GM21526 (cell line): ENCODE results near the gene TMX2.
"Not testable (repeated sequence)": the region's sequence is repeated elsewhere in the genome, so short reads cannot be mapped to it uniquely, and the experiment has no call there.

Experiments
- ATAC-seq: cut with Tn5 transposase; IDR thresholded peaks from one replicate; pipeline ENCODE4 v1.9.1; 2021; ENCODE audit warnings: moderate library complexity; ENCODE audit not compliant: unreplicated experiment, low FRiP score

Gene TMX2

DNA sequence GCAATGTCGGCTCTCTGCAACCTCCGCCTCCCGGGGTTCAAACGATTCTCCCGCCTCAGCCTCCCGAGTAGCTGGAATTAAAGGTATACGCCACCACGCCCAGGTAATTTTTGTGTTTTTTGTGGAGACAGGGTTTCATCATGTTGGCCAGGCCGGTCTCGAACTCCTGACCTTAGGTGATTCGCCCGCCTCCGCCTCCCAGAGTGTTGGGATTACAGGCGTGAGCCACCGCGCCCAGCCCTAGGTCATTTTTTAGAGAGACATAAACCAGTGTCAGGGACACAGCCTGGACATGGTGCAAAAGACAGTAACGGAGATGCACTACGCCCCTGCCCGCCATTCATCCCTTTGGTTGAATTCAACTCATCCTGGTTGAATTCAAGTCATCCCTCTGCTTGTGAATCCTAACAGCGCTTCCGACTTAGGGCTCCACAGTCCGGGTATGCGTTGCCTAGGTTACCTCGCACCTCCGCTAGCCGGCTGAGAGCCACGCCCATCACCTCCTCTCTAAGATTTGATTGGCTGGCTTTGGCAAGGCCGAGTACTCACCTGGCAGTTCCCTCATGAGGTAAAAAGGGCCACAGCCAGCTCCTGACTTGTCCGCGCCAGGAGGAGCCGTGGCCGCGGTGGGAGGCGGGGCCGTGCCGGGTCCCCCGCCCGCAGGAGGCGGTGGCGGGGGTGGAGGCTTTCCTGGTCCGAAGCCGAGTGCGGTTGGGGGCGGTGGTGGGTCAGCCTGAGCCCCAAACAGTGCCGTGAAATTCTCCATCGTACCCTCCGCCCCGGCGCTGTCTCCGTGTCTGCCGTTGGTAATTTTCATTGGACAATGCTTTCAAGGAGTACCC lies 758 bp upstream of the TMX2 start, which contains the start of gene MED19:
TSS of gene MED19 (minus strand) at position 802 of the 842 bp plus-strand sequence. CDS start at position 766, 36 bp downstream.
- peak; percentile 47 for ATAC-seq

DNA sequence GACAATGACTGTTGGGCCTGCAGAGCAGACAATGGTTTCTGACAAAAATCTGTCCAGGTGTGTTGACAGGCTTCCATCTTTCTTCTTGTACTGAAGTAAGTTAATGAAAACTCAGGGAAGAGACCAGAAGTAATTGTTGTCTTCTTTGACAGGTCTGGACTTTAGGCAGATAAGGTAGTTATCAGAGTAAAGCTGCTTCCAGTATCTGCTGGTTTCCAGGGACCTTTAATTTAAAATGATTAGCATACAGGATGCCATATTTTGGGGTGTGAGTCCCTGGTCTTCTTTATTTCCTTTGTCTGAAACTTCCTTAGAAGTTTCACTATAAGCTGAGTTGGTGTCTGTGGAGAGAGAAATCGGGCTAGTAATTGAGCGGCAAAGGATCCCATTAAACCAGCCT lies 1.4 kb downstream of the TMX2 start:
- ATAC-seq: no peak

DNA sequence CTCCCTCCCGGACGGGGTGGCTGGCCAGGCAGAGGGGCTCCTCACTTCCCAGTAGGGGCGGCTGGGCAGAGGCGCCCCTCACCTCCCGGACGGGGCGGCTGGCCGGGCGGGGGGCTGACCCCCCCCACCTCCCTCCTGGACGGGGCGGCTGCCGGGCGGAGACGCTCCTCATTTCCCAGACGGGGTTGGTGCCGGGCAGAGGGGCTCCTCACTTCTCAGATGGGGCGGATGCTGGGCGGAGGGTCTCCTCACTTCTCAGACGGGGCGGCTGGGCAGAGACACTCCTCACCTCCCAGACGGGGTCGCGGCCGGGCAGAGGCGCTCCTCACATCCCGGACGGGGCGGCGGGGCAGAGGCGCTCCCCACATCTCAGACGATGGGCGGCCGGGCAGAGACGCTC lies 4.3 kb downstream of the TMX2 start:
- ATAC-seq: not testable (repeated sequence)

DNA sequence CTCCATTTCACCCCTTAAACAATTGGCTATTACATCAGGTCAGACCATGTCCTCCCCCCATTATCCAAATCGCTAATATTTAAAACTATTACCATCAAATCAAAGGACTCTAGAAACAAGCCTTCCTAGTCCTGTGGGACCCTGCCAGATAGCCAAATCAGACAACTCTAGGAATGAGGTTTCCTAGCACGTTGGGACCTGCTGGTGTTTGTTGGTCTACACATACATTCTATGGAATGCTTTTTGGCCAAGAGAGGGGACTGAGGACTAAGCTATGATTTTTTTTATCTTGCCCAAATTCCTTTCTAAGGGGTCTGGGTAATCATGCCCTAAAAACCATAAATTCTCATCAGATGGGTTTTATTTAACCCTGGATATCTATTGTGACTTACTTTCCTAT lies 14.8 kb downstream of the TMX2 start:
- ATAC-seq: no peak

DNA sequence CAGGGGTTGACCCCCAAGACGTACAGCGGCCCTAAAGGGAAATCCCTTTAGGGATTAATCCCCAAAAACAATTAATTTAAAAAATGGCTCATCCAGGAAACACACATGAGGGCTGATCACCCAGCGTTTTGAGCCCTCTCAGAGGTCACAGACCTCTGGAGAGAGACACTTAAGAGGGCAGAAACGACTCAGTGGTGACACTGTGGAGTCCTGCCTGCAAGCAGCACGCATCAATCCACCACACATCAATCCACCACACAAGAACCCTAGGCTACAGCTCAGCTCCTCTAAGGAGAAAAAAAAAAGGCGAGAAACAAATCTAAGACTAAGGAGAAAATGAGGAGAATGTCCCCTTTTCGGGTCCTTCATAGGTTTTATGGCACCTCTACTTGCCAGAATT lies 16.4 kb downstream of the TMX2 start:
- no peak for ATAC-seq

DNA sequence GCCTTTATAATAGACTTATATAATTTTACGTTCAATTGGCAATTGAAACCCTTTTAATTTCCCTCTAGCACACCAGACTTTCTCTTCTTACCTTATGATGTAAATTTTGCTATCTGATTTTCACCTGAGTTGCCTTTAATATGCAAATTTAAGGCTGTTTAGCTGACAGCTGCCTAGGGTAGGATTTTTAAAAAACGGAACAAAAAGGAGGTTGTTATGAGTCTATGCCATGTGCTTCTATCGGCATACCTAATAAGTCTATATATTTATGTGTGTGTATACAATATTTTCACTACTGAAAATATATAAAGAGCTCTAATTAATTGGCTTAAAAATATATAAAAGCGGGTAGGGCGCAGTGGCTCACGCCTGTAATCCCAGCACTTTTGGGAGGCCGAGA lies 17.1 kb downstream of the TMX2 start:
- ATAC-seq: no peak

DNA sequence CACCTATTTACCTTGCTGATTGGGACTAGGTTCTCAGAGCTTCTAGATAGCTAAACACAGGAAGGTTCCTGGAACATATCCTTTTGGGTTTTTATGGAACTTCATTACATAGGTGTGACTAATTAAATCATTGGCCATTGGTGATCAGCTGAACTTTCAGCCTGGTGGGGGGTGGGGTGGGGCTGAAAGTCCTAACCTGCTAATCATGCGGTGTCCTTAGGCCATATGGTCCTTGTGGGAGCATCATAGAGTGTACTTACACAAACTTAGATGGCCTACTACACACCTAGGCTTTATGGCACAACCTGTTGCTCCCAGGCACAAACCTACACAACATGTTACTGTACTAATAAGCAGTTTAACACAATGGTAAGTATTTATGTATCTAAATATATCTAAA lies 20.3 kb downstream of the TMX2 start:
- ATAC-seq: no peak

DNA sequence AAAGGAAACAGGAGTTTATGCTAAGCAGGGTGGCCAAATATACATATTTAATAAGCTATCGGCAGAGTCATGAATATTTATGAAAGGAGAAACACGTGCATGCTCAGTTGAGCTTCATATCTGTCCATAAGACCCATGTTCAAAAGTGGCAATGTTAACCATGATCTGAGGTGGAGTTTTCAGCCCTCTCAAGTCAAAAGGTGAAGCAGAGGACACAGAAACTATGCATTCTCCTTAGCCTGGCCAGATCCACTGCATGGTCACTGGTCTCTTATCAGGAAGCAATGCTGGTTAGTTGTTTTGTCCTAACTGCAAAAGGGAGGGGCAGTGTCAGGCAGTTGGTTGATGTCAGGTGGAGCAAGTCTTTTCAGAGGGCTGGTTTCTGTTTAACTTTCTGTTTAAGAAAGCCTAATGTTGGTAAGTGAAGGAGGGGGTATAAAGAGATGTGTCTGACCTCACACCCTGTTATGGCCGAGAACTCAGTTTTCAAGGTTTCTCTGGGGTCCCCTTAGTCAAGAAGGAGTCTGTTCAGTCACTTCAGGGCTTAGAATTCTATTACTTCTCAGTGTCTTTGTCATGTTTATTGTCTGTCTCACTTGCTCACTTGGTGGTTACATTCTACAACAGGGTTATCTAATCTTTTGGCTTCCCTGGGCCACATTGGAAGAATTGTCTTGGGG lies 23.4 kb downstream of the TMX2 start:
- ATAC-seq: no peak

DNA sequence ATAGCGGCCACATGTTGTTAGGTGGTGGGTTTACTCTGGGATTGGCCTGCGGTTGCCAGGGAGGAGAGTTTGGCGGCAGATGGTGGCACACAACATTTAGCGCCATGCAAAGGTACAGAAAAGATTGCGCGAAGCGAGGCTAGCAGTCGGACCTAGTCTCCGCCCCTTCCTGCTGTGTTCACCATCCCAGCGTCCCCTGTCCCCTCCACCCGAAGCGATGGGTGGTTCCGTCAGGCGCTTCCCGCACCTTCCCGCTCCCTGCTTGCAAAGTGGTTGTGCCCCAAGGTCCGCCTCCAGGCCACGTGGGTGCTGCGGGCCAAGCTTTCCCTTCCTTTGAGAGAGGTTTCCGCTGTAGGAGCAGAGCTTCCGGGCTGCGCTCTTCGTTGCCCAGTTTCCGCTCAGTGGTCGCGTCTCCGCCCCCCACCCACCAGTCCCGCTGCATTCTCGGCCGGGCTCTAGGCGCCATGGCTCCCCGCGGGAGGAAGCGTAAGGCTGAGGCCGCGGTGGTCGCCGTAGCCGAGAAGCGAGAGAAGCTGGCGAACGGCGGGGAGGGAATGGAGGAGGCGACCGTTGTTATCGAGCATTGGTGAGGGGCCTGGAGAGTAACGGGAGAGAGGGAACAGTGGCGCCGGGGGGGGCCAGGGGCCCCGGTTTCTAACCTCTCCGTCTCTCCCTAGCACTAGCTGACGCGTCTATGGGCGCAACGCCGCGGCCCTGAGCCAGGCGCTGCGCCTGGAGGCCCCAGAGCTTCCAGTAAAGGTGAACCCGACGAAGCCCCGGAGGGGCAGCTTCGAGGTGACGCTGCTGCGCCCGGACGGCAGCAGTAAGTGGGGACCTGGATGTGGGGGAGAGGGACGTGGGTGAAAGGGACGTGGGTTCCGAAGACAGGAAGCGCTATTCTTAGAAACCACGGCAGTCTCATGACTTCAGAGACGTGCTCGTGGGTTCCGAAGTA lies 29.0 kb downstream of the TMX2 start, which contains the start of gene SELENOH:
TSS of gene SELENOH (plus strand) at position 360 of the 955 bp plus-strand sequence. CDS start at position 465, 105 bp downstream.
- peak; percentile 86 for ATAC-seq

DNA sequence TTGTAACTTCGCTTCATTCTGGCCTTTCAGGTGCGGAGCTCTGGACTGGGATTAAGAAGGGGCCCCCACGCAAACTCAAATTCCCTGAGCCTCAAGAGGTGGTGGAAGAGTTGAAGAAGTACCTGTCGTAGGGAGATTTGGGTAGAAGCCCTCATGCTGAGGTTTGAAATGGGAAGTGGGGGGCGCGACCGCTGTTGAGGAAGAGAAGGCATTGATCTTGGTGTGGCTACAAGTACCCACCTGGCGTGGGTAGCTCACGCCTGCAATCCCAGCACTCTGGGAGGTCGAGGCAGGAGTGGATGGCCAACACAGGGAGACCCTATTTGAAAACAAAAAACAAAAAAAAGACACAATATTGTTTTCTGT lies 29.7 kb downstream of the TMX2 start:
- no peak for ATAC-seq

DNA sequence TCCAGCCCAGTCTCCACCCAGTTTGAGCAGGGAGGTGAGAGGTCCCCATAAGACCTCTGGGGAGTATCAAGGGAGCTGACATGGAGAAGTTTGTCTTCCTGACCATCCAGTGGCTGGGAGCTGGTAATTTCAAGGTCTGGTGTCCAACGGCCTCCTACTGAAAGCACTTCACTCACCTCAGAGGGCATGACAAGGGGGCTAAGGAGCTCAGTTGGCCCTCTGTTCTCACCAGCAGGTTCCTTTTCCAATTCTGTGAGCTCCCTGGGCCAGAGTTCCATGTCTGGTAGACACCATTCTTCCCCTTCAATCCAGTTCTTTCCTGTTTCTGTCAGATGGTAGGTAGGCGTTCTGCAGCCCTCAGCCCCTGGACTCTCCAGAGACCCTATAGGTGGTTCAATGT lies 32.0 kb downstream of the TMX2 start:
- ATAC-seq: no peak

DNA sequence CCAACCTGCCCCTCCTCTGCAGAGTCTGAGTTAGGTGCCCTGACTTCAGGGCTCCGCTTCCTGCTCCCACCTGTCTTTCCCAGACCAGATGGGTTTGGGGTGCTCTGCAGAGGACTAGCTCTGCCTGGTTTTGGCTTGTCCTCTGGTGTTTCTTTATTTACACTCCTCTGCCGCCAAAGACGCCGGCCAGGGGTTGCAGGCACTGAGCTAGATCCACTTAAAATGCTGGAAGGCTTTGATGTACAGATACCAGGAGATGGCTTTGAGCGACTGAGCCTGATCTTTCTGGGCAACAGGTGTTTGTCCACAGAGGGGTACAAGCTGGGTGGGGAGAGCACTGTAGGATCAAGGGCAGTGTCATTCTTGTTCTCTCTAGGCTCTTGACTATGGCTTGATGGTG lies 32.8 kb downstream of the TMX2 start:
- ATAC-seq: no peak

DNA sequence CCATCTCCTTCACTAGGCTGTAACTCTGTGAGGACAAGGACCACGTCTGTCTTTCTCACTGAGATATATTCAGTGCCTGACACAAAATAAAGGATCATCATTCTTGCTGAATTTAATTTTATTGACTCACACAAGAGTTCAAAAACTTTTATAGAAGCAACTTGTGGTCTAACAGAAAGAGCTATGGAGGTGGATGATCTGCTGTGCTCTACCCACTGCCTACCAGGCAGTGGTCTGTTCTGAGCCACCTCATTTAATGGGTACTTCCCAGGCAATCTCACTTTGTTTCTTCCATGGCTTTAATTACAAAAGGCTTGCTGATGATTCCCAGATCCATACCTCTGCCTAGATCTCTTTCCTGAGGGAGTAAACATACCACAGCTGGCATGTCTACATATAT lies 34.5 kb downstream of the TMX2 start:
- ATAC-seq: no peak

DNA sequence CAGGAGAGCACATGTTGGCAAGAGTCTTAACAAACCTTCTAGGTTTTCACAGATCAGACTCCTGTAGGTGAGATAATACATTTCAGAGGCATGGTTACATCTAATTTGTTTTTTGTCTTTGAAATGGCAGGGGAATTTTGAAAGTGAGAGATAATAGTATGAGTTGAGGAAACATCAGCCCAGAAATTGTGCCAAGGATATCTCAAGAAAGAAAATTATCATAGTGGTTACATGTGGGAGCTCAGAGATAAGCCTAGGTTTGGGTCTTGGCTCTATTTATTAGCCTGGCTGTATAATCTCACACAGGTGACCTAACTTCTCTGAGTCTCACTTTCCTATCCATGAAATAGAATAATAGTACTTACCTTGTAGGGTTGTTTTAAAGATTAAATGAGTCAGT lies 38.8 kb downstream of the TMX2 start:
- ATAC-seq: no peak

DNA sequence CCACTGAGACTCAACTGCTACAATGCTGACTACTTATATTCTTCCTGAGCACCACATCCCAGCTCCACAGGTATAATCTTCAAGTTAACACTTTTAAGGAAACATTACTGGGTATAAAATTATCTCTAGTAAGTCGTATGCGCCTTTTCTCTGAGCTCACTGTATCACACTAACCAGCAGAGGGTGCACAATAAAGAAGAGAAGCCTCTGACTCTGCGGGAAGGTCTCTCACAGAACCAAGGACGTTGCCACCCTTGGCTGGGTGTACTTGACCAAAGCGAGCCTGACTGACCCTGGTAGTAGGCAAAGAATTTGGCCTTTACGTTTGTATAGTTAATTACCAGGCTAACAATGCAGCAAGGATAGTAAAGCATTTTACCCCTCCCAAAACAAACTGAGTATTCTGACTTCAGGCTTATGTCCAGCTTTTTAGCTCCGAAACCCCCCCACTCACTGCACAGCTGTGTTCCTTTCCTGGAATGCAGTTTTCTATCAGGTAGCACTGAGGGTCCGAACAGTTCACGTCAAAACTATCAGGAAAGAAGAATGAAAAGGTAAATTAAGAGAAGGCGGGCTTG lies 39.4 kb downstream of the TMX2 start, which contains the start of gene BTBD18:
TSS of gene BTBD18 (minus strand) at position 144 of the 578 bp plus-strand sequence. CDS start 631 bp downstream, outside the sequence.
- ATAC-seq: no peak

DNA sequence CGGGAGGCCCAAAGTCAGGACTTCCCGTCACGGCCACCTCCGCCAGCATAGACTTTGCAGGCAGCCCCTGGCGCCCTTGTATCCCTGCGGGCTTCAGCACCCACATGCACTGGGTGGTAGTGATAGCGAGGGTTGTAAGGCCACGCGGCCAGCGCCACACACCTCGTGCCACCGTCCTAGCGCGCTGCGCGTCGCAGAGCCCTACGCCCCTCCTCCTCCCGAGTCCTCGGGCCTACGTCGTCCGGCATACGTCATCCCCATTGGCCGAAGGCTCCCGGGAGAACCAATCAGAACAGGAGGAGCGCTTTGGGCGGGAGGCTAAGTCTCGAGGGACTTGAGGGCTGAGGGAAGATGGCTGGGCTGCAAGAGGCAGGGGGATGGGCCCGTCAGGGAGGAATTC lies 40.6 kb downstream of the TMX2 start:
- no peak for ATAC-seq

DNA sequence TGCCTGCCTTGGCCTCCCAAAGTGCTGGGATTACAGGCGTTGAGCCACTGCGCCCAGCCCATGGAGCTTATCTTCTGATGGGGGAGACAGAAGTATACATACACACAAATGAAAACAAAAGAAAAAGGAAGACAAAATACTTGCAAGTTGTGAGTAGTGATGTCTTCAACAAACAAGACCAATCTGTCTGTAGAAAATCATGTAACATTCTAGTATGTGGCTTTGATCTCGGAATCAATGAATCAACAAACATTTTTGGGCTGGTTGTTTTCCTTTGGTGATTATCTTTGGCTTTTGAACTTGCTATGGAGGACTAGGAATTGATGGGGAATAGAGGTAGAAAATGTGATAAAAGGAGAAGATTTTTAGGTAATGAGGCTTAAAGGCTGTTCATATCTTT lies 45.8 kb downstream of the TMX2 start:
- ATAC-seq: no peak

DNA sequence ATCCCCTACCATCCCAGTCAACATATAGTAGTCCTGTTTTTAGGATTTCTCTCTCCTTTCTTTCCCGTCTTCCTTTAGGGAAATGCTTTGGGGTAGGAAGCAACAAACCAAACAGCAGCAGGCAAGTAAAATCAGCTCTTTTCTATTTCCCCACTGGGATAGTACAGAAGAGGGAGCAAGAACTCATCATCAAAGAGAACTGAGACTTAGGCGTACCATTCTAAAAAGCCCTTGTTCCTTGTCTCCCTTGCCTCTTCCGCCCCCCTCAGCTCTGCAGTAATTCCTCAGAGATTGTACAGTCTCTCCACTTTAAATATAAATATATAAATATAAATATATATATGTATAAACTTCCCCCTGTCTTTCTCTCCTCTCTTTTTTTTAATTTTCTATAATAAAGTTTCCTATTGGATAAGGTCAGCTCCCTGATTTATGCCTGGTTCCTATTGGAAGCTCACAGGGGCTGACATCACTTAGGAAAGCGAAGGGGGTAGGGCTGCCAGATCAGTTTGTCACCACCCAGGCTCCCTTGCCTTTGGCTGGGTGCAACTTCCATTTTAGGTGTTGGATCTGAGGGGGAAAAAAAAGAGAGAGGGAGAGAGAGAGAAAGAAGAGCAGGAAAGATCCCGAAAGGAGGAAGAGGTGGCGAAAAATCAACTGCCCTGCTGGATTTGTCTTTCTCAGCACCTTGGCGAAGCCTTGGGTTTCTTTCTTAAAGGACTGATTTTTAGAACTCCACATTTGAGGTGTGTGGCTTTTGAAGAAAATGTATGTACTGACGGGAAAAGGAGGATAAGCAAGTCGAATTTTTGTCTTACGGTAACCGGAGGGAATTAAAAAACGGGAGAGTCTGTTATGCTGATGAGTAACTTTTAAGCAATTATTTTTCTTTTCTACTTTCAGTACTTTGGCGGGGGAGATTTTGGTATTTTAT lies 49.2 kb downstream of the TMX2 start, which contains the start of gene CTNND1:
TSS of gene CTNND1 (plus strand) at position 502 of the 934 bp plus-strand sequence. CDS start 29,677 bp downstream, outside the sequence.
- ATAC-seq: no peak

DNA sequence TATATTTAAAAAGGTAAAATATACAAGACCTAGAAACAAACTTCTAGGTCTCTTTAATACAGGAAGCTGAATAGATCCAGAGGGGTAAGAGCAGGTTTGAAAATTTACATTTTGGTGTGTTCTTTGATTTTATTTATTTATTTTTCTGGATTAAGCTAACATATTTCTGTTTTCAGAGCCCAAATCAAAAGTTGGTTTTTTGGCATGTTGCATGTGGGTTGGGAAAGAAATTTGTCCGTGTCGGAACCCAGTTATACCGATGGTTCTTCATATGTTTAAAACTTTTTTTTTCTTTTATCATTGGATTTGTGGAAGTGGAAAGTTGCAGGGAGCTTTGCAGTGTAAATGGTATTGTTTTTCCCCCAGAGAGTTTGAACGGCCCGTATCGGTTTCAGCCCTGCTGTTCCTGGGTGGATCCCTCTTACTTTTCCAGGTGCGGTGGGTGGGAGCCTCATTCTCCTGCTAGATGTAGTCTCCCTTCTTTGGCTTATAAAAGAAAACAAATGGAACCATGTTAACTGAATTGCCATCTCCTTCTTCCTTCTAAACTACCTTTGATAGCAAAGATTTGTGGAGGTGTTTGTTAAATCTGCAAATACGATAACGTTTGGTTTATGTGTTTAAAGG lies 50.0 kb downstream of the TMX2 start:
- ATAC-seq: no peak
